Nephron (organoid): ENCODE measurements around the gene DOCK11.

Experiments
- H3K27ac Mint-ChIP-seq, 3 experiments: 2 replicates each; pipeline ENCODE4 v1.8.0; 2020; ENCODE audit warnings: mixed read lengths in 3 of 3, mild to moderate bottlenecking in 2 of 3, moderate library complexity in 1 of 3
- H3K27me3 Mint-ChIP-seq: 2 replicates; pipeline ENCODE4 v1.8.0; 2021; ENCODE audit warnings: low read depth, mild to moderate bottlenecking, moderate library complexity, mixed read lengths
- H3K36me3 Mint-ChIP-seq: 2 replicates; pipeline ENCODE4 v1.8.0; 2020; ENCODE audit warnings: low read depth, mixed read lengths
- H3K4me1 Mint-ChIP-seq: 2 replicates; pipeline ENCODE4 v1.8.0; 2020; ENCODE audit warnings: mixed read lengths
- H3K4me3 Mint-ChIP-seq, 3 experiments: 2 replicates each; pipeline ENCODE4 v1.8.0; 2020; ENCODE audit warnings: mild to moderate bottlenecking in 3 of 3, mixed read lengths in 3 of 3, moderate library complexity in 2 of 3
- H3K9me3 Mint-ChIP-seq: 2 replicates; pipeline ENCODE4 v1.8.0; 2020; ENCODE audit warnings: mixed read lengths
- CTCF ChIP-seq, 3 experiments: fragments of 200-600 bp; sonication (generic); IDR thresholded peaks; one replicate each; pipeline ENCODE4 v1.5.0; 2021; ENCODE audit warnings: antibody characterized with exemption in 3 of 3; ENCODE audit not compliant: unreplicated experiment in 3 of 3

Gene DOCK11

GRCh38 chrX:118734909-118735308 is 239.3 kb downstream of the DOCK11 start:
- peaks cover 30% of the 10 kb centered on the region for H3K9me3 Mint-ChIP-seq
- no peak overlapping the region for H3K4me3 Mint-ChIP-seq
- H3K36me3 Mint-ChIP-seq, result peaks cover 11% of the 10 kb centered on the region
- H3K27me3 Mint-ChIP-seq, result no peaks in the 10 kb centered on the region
- no peak overlapping the region for H3K27ac Mint-ChIP-seq
- H3K4me1 Mint-ChIP-seq, result peaks cover 13% of the 10 kb centered on the region
- TF ChIP-seq CTCF (IDR thresholded peaks at IDR 0.05; ENCODE audit: unreplicated experiment in 3 of 3), result no peak
